GM18873 (cell line): Measurements from ENCODE around the gene ARHGEF40.
"Not testable (repeated sequence)": the region's sequence is repeated elsewhere in the genome, so short reads cannot be mapped to it uniquely, and the experiment has no call there.

Experiments
- ATAC-seq: cut with Tn5 transposase; IDR thresholded peaks from one replicate; pipeline ENCODE4 v1.9.1; 2021; ENCODE audit warnings: mild to moderate bottlenecking, moderate library complexity, moderate number of reproducible peaks; ENCODE audit not compliant: unreplicated experiment, low FRiP score

The ARHGEF40 gene

DNA sequence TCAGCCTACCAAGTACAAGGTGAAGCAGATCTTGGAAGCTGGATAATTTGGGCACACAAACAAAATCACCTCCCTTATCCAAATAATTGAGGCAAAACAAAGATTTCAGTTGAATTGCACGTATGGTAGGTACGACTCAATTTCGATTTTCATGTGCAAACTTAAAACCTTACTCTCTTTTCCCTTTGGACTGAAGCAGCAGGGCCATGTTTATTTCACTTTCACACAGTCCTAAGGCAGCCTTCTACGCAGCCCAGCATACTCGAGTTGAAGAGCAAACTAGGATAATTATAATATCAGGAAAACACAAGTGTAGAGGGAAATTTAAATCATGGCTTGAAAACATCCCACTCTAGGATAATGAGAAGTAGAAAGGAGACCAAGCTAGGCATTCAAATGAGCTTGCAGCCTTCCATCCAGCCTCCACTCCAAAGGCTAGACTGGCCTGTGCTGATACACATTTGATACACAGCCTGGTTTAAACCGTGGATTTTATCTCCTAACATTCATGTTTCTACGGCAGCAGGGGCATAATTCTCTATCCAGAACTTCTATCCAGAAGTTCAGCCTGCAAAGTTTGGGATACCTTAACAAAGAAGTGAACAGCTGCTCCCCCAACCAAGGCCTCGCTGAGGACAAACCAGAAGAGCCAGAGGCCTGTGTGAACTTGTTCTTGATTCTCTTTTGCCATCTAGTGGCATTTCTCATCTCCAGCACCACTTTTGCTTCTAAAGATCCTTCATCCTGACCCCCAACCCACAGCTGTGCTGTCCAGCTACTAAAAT lies 30.3 kb upstream of the ARHGEF40 start:
- no peak for ATAC-seq

DNA sequence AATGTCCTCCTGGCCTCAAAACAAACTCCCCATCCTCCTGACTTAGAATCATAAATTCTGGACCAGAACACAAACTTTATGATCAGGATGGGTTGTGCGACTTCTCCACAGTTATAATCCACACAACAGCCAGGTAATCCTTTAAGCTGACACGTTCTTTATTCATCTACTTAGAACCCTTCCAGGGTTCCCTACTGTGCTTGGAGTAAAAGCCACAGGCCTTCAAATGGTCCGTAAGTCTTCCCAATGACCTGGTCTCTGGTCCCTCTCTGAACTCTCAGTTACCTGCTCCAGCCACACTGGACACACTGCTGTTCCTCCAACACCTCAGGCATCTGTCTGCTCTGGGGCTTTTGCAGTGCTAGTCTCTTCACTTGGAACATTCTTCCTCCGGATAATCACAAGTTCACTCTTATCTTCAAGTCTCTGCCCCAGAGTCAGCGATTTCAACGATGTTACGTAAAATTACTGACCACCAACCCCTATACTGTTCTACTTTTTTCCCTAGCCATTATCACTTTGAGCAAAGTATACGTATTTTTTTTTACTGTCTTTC lies 29.7 kb upstream of the ARHGEF40 start:
- ATAC-seq, result no peak

DNA sequence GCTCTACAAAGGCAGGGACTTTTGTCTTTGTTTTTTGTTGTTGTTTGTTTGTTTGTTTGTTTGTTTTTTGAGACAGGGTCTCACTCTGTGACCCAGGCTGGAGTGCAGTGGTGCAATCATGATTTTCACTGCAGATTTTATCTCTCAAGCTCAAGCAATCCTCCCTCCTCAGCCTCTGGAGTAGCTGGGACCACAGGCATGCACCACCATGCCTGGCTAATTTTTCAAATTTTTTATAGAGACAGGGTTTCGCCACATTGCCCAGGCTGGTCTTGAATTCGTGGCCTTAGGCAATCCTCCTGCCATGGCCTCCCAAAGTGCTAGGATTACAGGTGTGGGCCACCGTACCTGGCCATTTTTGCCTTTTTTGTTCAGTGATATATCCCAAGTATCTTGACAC lies 29.2 kb upstream of the ARHGEF40 start:
- ATAC-seq, result not testable (repeated sequence)

DNA sequence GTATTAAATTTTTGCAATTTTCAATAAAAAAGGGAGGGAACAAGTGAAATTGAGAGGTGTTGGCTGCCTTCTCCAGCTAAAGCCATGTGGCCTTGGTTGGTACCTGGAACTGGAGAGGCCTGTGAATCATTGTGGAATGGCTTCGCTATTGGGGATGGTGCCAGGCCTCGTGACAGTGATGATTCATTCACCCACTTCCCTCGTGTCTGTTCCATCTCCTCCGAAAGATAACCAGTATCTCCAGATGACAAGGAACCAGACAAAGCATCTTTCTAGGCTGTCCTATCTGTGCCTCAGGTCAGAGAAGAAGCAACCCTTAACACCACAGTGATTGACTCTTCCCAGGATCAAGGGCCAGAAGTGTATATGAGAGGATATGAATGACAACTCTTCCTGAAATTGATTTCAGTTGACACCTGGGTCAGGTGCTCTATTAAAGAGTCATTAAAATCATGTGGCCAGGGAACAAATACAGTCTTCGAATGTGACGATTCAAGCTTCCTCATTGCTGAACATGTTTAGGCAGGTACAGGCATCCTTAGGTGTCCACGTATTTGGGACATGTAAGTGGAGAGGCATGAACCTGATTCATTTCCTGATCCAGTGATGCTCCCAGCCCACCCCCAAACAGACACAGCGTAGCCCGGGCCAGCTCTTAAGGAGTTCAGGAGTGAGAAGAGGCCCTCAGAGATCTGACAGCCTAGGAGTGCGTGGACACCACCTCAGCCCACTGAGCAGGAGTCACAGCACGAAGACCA lies 28.2 kb upstream of the ARHGEF40 start, which contains the start of gene RNASE7:
RNASE7 (plus strand) TSS at position 687 of the 758 bp plus-strand sequence. CDS start 631 bp downstream, outside the sequence.
- no peak for ATAC-seq

DNA sequence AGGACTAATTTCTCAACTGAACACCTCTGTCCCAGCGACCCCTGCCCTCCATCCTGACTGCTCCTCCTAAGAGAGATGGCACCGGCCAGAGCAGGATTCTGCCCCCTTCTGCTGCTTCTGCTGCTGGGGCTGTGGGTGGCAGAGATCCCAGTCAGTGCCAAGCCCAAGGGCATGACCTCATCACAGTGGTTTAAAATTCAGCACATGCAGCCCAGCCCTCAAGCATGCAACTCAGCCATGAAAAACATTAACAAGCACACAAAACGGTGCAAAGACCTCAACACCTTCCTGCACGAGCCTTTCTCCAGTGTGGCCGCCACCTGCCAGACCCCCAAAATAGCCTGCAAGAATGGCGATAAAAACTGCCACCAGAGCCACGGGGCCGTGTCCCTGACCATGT lies 27.2 kb upstream of the ARHGEF40 start:
- ATAC-seq, result no peak

DNA sequence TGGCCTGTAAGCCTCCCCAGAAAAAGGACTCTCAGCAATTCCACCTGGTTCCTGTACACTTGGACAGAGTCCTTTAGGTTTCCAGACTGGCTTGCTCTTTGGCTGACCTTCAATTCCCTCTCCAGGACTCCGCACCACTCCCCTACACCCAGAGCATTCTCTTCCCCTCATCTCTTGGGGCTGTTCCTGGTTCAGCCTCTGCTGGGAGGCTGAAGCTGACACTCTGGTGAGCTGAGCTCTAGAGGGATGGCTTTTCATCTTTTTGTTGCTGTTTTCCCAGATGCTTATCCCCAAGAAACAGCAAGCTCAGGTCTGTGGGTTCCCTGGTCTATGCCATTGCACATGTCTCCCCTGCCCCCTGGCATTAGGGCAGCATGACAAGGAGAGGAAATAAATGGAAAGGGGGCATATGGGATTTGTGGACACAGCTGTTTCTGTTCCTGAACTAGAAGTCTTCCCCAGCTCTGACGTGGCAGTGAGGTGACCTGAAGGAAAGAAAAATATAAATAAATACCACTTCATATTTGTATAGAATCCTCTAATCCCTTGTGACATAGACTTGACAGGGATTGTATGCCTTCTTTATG lies 26.6 kb upstream of the ARHGEF40 start:
- ATAC-seq, result no peak

DNA sequence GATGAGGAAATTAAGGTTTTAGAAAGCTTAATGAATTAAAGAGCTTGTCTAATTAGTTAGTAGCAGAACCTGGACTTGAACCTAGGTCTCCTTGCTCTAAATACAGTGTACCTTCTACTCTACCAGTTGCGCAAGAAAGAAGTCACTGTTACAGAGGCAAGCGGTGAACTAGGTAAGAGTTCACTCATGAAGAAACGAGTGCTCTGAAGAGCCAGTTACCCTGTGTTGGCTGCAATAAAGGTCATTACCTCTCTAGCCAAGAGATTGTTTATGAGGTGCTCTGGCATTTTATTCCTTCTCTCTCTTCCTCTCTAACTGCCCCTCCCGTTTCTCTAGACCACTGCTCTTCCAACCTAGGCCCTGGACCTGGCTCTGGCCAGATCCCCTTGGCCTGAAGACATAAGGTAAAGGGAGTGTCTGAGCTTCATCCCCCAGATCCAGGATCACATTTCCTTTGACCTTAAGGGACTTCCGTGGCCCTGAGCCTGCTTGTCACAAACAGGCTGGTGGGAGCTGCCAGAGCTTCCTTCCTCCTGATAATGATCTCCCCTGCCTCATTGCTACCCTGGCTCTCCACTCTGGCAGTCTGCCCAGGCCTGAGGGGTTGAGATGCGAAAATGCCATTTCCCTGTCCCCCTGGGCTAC lies 26.0 kb upstream of the ARHGEF40 start:
- ATAC-seq, result no peak

DNA sequence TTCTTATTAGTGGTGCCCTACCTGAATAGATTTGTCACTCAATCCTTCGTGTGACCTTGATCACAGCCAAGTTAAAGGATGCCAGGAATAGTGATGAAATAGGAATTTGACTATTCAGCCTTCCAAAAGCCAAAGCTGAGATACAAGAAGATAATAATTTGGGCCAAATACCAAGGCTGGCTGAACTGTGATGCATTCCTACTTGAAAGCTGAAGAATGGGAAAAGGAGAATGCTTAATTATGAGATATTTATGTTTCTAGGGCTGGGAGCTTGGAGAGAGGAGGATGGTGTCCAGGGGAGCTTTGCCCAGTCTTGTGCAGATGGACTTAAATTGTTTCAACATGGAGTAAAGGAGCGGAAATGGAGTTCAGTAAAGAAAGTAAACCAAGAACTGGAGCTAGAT lies 22.7 kb upstream of the ARHGEF40 start:
- no peak for ATAC-seq

DNA sequence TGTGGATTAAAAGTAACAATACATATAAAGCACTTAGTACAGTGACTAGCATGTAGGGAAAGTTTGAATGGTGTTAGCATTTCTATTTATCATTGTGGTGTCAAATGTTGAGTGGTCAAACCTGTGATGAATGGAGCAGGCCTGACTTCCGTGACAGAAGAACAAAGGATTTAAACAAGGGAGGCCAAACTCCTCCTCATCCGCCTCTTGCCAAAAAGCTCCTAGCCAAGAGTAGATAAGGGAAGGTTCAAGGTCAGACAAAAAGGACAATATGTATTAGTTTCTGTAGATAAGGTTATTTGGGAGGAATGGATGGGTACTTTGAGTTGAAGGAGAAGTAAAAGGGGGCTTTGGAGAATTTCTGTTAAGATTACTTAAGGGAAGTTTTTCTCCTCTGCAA lies 21.5 kb upstream of the ARHGEF40 start:
- ATAC-seq, result no peak

DNA sequence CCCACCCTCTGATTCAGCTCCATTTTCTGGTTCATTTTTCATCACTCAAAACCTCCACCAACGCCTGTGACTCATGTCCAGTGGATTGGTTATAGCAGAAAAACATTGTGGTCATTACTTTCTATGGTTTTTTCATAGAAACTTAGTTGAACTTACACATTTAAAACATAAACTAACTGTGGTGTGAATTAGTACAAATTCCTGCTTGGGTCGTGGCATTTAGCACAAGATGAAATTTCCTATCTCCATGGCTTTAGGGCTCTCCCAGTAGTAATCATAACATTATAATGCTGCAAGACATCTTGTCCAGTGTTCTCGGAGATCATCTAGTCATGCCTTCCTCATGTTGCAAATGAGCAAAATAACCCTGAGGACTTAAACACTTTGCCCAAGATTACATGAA lies 20.8 kb upstream of the ARHGEF40 start:
- ATAC-seq, result no peak

DNA sequence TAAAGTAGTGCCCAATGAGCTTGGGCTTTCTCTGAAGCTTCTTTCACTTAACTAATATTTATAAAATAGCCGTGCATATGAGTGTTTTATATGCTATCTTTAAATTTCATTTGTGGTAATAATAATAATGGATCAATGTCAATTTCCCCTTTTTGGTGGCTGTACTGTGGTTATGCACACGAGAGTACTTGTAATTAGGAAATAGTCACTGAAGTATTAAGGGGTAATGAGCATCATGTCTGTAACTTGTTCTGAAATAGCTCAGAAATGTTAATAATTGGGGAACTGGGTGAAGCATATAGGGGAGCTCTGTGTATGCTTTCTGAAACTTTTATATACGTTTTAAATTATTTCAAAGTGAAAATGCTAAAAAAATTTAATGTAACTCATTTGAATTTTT lies 19.5 kb upstream of the ARHGEF40 start:
- ATAC-seq, result no peak

DNA sequence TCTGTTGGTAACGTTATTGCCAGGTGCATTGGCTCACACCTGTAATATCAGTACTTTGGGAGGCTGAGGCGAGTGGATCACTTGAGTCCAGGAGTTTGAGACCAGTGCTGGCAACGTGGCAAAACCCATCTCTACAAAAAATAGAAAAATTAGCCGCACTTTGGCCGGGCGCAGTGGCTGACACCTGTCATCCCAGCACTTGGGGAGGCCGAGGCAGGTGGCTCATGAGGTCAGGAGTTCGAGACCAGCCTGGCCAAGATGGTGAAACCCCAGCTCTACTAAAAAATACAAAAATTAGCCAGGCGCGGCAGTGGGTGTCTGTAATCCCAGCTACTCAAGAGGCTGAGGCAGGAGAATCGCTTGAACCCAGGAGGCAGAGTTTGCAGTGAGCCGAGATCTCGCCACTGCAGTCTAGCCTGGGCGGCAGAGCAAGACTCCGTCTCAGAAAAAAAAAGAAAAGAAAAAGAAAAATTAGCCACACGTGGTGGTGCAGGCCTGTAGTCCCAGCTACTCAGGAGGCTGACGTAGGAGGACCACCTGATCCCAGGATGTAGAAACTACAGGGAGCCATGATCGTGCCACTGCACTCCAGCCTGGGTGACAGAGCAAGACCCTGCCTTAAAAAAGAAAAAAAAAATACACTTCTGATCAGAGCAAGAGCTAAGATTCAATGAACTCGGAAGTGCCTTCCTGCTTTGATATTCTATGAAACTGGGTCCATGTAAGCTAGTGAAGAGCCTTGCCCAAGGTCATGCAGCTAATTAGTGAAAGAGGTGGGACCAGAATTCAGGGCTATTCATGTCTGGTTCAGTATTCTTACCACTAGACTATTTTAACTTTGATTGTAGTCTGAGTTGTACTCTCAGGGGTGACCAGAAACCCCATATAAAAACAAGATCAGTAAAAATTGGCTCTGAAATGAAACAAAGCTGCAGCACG lies 16.7 kb upstream of the ARHGEF40 start:
- no peak for ATAC-seq

DNA sequence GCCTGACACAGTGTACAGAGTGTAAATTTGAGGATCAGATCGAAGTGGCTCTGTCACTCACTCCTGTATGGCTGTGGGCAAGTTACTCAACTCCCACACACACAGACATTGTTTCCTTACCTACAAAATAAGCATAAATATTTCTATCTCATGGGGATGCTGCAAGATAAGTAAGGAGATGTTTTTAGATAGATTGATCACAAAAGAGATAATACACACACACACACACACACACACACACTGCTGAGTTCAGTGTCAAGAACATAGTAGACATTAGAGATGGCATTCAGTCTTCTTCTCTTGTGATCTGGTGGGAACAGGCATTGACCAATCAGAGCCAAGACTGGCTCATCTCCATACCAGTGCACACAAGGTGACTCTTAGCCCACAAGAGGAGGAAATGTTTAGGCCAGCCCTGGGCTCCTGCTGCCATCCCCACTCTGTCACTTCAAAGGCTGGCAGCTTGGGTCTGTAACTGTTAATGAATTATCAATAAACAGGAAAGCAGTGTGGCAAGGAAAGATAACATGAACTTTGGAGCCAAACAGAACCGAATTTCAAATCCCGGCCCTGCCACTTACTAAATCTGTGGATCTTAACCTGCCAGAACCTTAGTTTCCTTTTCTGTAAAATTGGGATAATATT lies 15.9 kb upstream of the ARHGEF40 start:
- no peak for ATAC-seq

DNA sequence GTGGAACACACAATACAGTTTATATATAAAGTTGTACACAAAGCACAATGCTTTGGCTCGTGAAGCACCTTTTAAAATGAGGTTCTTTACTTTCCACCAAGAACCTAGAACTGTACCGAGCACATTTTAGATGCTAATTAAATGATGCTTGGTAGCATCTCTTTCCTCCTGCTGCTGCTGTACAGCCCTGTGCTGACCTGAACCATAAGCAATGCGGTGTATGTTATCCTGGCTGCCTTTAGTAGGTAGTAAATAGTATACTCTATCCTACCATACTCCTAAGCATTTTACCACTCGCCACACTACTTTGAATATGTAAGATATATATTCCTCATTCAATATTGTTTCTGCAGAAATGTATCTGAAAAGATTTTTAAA lies 15.3 kb upstream of the ARHGEF40 start:
- ATAC-seq, result no peak

DNA sequence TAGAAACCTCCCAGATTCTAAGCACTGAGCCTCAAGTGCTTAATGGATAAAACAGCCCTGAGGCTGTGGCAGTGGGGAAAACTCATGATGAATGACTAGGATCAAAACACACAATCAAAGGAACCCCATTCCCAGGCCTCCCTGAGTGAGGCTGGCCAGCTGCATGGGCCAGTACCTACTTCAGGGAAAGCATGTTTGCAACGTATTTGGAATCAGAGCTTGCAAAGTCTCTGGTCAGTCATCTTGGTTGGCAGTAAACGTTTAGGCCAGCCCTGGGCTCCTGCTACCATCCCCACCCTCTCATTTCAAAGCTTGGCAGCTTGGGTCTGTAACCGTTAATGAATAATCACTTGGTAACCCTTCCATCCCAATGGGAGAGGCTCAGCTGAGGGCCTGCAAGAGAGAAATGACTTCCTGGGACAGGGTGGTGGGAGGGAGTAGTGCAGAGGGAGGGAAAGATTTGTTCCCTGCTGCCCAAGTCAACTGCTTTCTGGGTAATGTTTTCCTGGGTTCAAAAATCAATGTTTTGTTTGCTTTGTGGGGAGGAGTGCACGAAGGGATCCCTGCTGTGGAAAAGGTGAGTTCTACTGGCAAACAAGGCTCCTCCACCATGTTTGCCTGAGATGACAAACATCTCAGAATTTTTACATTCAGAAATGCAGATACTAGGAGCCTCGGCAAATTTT lies 14.5 kb upstream of the ARHGEF40 start:
- ATAC-seq, result no peak

DNA sequence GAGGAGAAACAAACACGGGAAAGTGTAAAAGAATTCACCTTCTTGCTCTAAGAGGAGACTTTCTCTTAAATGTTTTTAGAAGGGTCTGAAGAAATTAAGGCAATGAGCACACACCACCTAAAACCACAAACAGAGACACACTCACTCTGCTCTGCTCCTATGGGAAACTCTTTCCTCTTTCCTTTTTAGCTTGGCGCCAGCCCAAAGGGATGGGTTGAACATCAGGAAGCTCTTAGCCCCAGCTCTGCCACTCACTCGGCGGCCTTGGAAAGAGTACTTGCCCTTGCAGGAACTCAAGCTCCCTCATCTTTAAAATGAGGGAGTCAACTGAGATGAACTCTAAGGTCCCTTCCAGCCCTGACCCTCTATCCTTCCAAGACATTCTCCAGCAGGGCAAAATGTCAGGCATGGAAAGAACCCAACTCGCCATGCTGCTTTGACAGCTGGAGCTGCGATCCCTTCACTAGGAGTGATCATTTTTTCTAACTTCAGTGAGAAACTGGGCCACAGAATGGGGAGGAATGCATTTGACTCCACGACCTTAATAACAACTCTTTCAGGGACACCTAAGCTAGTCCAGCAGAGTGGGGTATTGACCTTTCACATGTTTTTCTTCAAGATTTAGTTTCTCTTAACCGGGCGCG lies 13.5 kb upstream of the ARHGEF40 start:
- ATAC-seq, result no peak

DNA sequence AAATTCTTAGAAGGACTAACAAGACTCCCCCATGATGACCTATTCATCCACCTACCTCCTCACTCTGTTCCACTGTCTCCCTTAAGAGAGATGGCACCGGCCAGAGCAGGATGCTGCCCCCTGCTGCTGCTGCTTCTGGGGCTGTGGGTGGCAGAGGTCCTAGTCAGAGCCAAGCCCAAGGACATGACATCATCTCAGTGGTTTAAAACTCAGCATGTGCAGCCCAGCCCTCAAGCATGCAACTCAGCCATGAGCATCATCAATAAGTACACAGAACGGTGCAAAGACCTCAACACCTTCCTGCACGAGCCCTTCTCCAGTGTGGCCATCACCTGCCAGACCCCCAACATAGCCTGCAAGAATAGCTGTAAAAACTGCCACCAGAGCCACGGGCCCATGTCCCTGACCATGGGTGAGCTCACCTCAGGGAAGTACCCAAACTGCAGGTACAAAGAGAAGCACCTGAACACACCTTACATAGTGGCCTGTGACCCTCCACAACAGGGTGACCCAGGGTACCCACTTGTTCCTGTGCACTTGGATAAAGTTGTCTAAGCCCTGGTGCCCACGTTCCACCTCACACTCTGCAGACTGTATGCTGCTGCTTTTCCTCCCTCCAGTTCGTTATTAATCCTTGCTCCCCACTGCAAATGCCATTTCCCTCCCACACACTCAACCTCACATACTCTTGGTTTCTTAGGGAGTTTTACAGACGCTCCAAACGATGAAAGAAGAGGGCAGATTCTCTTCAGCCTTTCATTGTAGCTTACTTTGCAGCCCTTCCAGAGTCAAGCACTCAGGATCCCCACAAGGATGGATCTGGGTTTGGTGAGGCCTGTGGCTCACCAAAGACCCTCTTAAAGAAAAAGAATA lies 12.1 kb upstream of the ARHGEF40 start, which contains the start of gene RNASE8:
RNASE8 (plus strand) TSS at position 20 of the 873 bp plus-strand sequence; CDS start at position 91, 71 bp downstream.
- no peak for ATAC-seq
